NCI-H524 (cell line): ENCODE data around the gene PHETA1.
"Not testable (repeated sequence)": the region's sequence is repeated elsewhere in the genome, so short reads cannot be mapped to it uniquely, and the experiment has no call there.

Source experiments
- DNase-seq, 2 experiments: peaks; one replicate each; lab custom pipeline; 2025; lab: John Stamatoyannopoulos, UW

The PHETA1 gene

GRCh38 chr12:111405149-111405858, 36.4 kb upstream of the PHETA1 start:
- DNase-seq, result peak; percentile 76 to 93

- DNase-seq, result peak in 1 of 2 experiments; percentile 13
Observed at GRCh38 chr12:111404362-111405148, 35.7 kb upstream of the PHETA1 start.

- not testable (repeated sequence) for DNase-seq
Observed at GRCh38 chr12:111402490-111402824, 33.6 kb upstream of the PHETA1 start.

GRCh38 chr12:111401167-111401605, 32.3 kb upstream of the PHETA1 start:
- DNase-seq, result no peak

- DNase-seq, result not testable (repeated sequence)
Observed at GRCh38 chr12:111399741-111400404, 31.0 kb upstream of the PHETA1 start.

- no peak for DNase-seq
Observed at GRCh38 chr12:111398530-111398929, 29.6 kb upstream of the PHETA1 start.

GRCh38 chr12:111396726-111397445, 28.0 kb upstream of the PHETA1 start:
- peak; percentile 34 to 60 for DNase-seq

GRCh38 chr12:111396271-111396670, 27.4 kb upstream of the PHETA1 start:
- DNase-seq, result not testable (repeated sequence)

- DNase-seq, result no peak
Observed at GRCh38 chr12:111395336-111396187, 26.7 kb upstream of the PHETA1 start.

- no peak for DNase-seq
Observed at GRCh38 chr12:111394480-111394879, 25.6 kb upstream of the PHETA1 start.

GRCh38 chr12:111393700-111394300, 24.9 kb upstream of the PHETA1 start:
- no peak for DNase-seq

GRCh38 chr12:111390910-111391309, 22.0 kb upstream of the PHETA1 start:
- no peak for DNase-seq

- no peak for DNase-seq
Observed at GRCh38 chr12:111389635-111390034, 20.7 kb upstream of the PHETA1 start.

- no peak for DNase-seq
Observed at GRCh38 chr12:111387747-111388323, 18.9 kb upstream of the PHETA1 start.

GRCh38 chr12:111386885-111387284, 18.0 kb upstream of the PHETA1 start:
- peak in 1 of 2 experiments; percentile 23 for DNase-seq

- DNase-seq, result no peak
Observed at GRCh38 chr12:111384596-111384995, 15.7 kb upstream of the PHETA1 start.

GRCh38 chr12:111379942-111380554, 11.2 kb upstream of the PHETA1 start:
- DNase-seq, result no peak

GRCh38 chr12:111377440-111377839, 8.5 kb upstream of the PHETA1 start:
- no peak for DNase-seq

GRCh38 chr12:111373231-111373630, 4.3 kb upstream of the PHETA1 start:
- not testable (repeated sequence) for DNase-seq
